GM23338 (cell line): ENCODE results near the gene ARHGEF3. TPM values are rescaled to one million over a fixed set of nuclear protein-coding genes. Genes with fewer than 3 reads are reported as not detected.

Experiments used
- ATAC-seq: fragments of 200-7000 bp; cut with Tn5 transposase; 3 replicates; pipeline ENCODE4 v1.9.1; 2020
- DNase-seq: peaks from one replicate; pipeline ENCODE4 v3.0.0-alpha.2; 2015; ENCODE audit warnings: low spot score
- H2AFZ ChIP-seq: fragments of 200-600 bp; sonication (generic); 2 replicates; pipeline ENCODE4 v1.8.0; 2016; ENCODE audit warnings: antibody characterized with exemption, mild to moderate bottlenecking, moderate library complexity
- H3F3A ChIP-seq: fragments of 200-600 bp; sonication (generic); replicated peaks from 2 replicates; pipeline ENCODE4 v1.8.0; 2017; ENCODE audit warnings: antibody characterized with exemption, mixed run types, low read depth
- H3K27ac ChIP-seq: fragments of 200-600 bp; sonication (generic); 2 replicates; pipeline ENCODE4 v1.6.1; 2016; ENCODE audit warnings: low read depth
- H3K27me3 ChIP-seq: fragments of 200-600 bp; sonication (generic); 2 replicates; pipeline ENCODE4 v1.8.0; 2016; ENCODE audit warnings: mild to moderate bottlenecking, mixed run types, moderate library complexity; ENCODE audit not compliant: insufficient read depth
- H3K36me3 ChIP-seq: fragments of 200-600 bp; sonication (generic); 2 replicates; pipeline ENCODE4 v1.8.0; 2016; ENCODE audit warnings: mild to moderate bottlenecking; ENCODE audit not compliant: insufficient read depth
- H3K4me1 ChIP-seq: fragments of 200-600 bp; sonication (generic); 2 replicates; pipeline ENCODE4 v1.8.0; 2016; ENCODE audit warnings: mild to moderate bottlenecking, moderate library complexity; ENCODE audit not compliant: insufficient read depth
- H3K4me2 ChIP-seq: fragments of 200-600 bp; sonication (generic); 2 replicates; pipeline ENCODE4 v1.7.1; 2017; ENCODE audit warnings: mixed run types
- H3K4me3 ChIP-seq: fragments of 200-600 bp; sonication (generic); 2 replicates; pipeline ENCODE4 v1.6.1; 2016; ENCODE audit warnings: mixed run types
- H3K79me2 ChIP-seq: fragments of 200-600 bp; sonication (generic); replicated peaks from 2 replicates; pipeline ENCODE4 v1.8.0; 2017; ENCODE audit warnings: mild to moderate bottlenecking; ENCODE audit not compliant: insufficient read depth
- H3K9me2 ChIP-seq: fragments of 200-600 bp; sonication (generic); 2 replicates; pipeline ENCODE4 v1.8.0; 2017; ENCODE audit not compliant: insufficient read depth
- H4K20me1 ChIP-seq: fragments of 200-600 bp; sonication (generic); replicated peaks from 2 replicates; pipeline ENCODE4 v1.8.0; 2017; ENCODE audit warnings: mild to moderate bottlenecking; ENCODE audit not compliant: insufficient read depth
- H3K27ac Mint-ChIP-seq: 2 replicates; pipeline ENCODE4 v1.8.0; 2020; ENCODE audit warnings: inconsistent platforms, mild to moderate bottlenecking, moderate library complexity, mixed read lengths
- H3K27me3 Mint-ChIP-seq: 3 replicates; pipeline ENCODE4 v1.8.0; 2022; ENCODE audit warnings: low read depth, mild to moderate bottlenecking, moderate library complexity, mixed read lengths, inconsistent platforms; ENCODE audit not compliant: insufficient read depth, poor library complexity
- H3K36me3 Mint-ChIP-seq: 3 replicates; pipeline ENCODE4 v1.8.0; 2021; ENCODE audit warnings: low read depth, mild to moderate bottlenecking, inconsistent platforms, moderate library complexity, mixed read lengths
- H3K4me1 Mint-ChIP-seq: 3 replicates; pipeline ENCODE4 v1.8.0; 2020; ENCODE audit warnings: mild to moderate bottlenecking, inconsistent platforms, mixed read lengths
- H3K4me3 Mint-ChIP-seq: 3 replicates; pipeline ENCODE4 v1.8.0; 2021; ENCODE audit warnings: moderate library complexity, mild to moderate bottlenecking, inconsistent platforms, mixed read lengths
- H3K9me3 Mint-ChIP-seq: 3 replicates; pipeline ENCODE4 v1.8.0; 2020; ENCODE audit warnings: moderate library complexity, mild to moderate bottlenecking, inconsistent platforms, mixed read lengths
- CTCF ChIP-seq, 2 experiments: fragments of 200-600 bp in 1 of 2; sonication (generic) in 1 of 2; conservative IDR thresholded peaks; 2 replicates each; pipeline versions ENCODE4 v1.5.1 to v1.6.1; 2016 to 2017; ENCODE audit warnings: antibody characterized with exemption in 2 of 2, low read depth in 2 of 2, mild to moderate bottlenecking in 2 of 2, moderate library complexity in 1 of 2
- ETS1 ChIP-seq: IDR thresholded peaks from 2 replicates; pipeline ENCODE4 v1.6.1; 2016; ENCODE audit warnings: antibody characterized with exemption
- ZNF331 ChIP-seq: fragments of 250-450 bp; sonication (Bioruptor Pico); IDR thresholded peaks from 2 replicates; pipeline ENCODE4 v1.5.0; 2020; ENCODE audit warnings: low read depth, mild to moderate bottlenecking, moderate library complexity
- ZNF462 ChIP-seq: fragments of 250-450 bp; sonication (Bioruptor Pico); IDR thresholded peaks from 2 replicates; pipeline ENCODE4 v1.5.0; 2020; ENCODE audit warnings: mild to moderate bottlenecking, moderate library complexity
- polyA plus RNA-seq: library from polyadenylated mRNA; unstranded; fragments of >200 nt; fragmentation: Nextera tagmentation; extraction: Ambion mirVana; gene quantifications from 2 replicates; pipeline ENCODE4 v1.2.1, GENCODE V29; 2016
- total RNA-seq: library from RNA; depleted of rRNA; stranded (reverse); fragments of >200 nt; shearing (Covaris generic); gene quantifications from 2 replicates; pipeline ENCODE4 v1.2.3, GENCODE V29; 2014

Gene ARHGEF3
- total and polyA plus RNA-seq, 2 experiments from 2014 or later, result 5.0 to 5.1 TPM

- TF ChIP-seq ZNF462 (CRISPR knock-in tag), result no peak
Measured at GRCh38 chr3:56762718-56763117, 39.0 kb downstream of the ARHGEF3 start (continued).

GRCh38 chr3:56761887-56762651, 39.7 kb downstream of the ARHGEF3 start:
- no peak overlapping the region for H3K4me3 Mint-ChIP-seq
- H3K27ac Mint-ChIP-seq, result no peak overlapping the region
- Histone ChIP-seq H3K36me3 (no peaks in the 10 kb centered on the region), H3K27me3 (no peaks in the 10 kb centered on the region), H3K4me2 (no peak overlapping the region), H3K4me3 (no peak overlapping the region), H3K79me2 (no peaks in the 10 kb centered on the region), H3K4me1 (no peaks in the 10 kb centered on the region), H3K27ac (no peak overlapping the region), H4K20me1 (no peaks in the 10 kb centered on the region), H3K9me2 (no peaks in the 10 kb centered on the region; the same call in 1 of the 2 replicates), H2AFZ (no peak overlapping the region), H3F3A (no peaks in the 10 kb centered on the region)
- no peak for TF ChIP-seq ZNF331
- no peak for TF ChIP-seq ETS1
- no peak for TF ChIP-seq CTCF (conservative IDR thresholded peaks at IDR 0.05; ENCODE audit: low read depth in 2 of 2)
- H3K4me1 Mint-ChIP-seq, result no peaks in the 10 kb centered on the region
- ATAC-seq (no peak), DNase-seq (no peak)
- peaks cover 3% of the 10 kb centered on the region; the same call in 1 of the 3 replicates for H3K9me3 Mint-ChIP-seq
- peaks cover 4% of the 10 kb centered on the region; the same call in 1 of the 3 replicates for H3K36me3 Mint-ChIP-seq
- H3K27me3 Mint-ChIP-seq, result peaks cover 6% of the 10 kb centered on the region
